A549 (cell line): Measurements from ENCODE around the gene SCIN.

Experiments used
- EP300 ChIP-seq, 2 experiments: fragments of >200 bp; sonication (Bioruptor Twin); formaldehyde crosslinking; IDR thresholded peaks; 2 replicates in 1 of 2; 3 replicates in 1 of 2; pipeline ENCODE4 v1.6.1; 2016 to 2017
- MYC ChIP-seq: IDR thresholded peaks from 2 replicates; pipeline ENCODE4 v1.6.1; 2012; ENCODE audit warnings: mild to moderate bottlenecking, inconsistent platforms, low read length, improper control_type of control experiment, borderline replicate concordance
- POLR2A ChIP-seq: IDR thresholded peaks from 2 replicates; pipeline ENCODE4 v1.6.1; 2012; ENCODE audit warnings: mild to moderate bottlenecking, low read length
- RFX5 ChIP-seq: fragments of 450-650 bp; IDR thresholded peaks from 2 replicates; pipeline ENCODE4 v1.7.1; 2014; ENCODE audit warnings: antibody characterized with exemption, mild to moderate bottlenecking, moderate library complexity
- TP53 ChIP-seq: fragments of 250-450 bp; sonication (Bioruptor Pico); IDR thresholded peaks from 2 replicates; pipeline ENCODE4 v1.5.0; 2021; ENCODE audit warnings: mild to moderate bottlenecking, moderate library complexity
- ZNF302 ChIP-seq: fragments of 250-450 bp; sonication (Bioruptor Pico); IDR thresholded peaks from 2 replicates; pipeline ENCODE4 v1.9.0; 2021; ENCODE audit warnings: inconsistent platforms, mild to moderate bottlenecking, moderate library complexity
- TF ChIP-seq, protein P1 (sequence below): fragments of 200-600 bp; sonication (generic); IDR thresholded peaks from 2 replicates; pipeline ENCODE4 v1.6.1; 2016; ENCODE audit warnings: antibody characterized with exemption, mild to moderate bottlenecking, moderate library complexity
- TF ChIP-seq, protein P2 (sequence below): fragments of >200 bp; sonication (Bioruptor Twin); formaldehyde crosslinking; IDR thresholded peaks from 3 replicates; pipeline ENCODE4 v1.5.1; 2016

DNA sequence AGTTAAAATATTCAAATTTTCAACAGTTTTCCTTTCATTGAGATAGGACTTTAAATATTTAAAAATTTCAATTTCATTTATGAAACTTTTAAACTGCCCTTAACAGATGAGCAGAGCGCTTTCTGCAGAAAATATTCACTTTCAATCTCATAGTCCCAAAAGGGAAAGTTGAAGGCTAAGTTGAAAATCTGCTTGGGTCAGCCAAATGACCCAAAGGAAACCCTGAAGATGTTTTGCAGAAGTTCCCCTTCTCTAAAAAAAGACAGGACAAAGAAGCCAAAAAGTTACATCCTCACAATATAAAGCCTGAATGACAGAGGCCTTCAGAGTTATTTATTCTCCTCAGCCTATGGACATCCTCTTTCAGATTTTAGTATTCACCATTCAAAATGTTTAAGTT lies 17.6 kb upstream of the SCIN start:
- TF ChIP-seq, protein P1, sequence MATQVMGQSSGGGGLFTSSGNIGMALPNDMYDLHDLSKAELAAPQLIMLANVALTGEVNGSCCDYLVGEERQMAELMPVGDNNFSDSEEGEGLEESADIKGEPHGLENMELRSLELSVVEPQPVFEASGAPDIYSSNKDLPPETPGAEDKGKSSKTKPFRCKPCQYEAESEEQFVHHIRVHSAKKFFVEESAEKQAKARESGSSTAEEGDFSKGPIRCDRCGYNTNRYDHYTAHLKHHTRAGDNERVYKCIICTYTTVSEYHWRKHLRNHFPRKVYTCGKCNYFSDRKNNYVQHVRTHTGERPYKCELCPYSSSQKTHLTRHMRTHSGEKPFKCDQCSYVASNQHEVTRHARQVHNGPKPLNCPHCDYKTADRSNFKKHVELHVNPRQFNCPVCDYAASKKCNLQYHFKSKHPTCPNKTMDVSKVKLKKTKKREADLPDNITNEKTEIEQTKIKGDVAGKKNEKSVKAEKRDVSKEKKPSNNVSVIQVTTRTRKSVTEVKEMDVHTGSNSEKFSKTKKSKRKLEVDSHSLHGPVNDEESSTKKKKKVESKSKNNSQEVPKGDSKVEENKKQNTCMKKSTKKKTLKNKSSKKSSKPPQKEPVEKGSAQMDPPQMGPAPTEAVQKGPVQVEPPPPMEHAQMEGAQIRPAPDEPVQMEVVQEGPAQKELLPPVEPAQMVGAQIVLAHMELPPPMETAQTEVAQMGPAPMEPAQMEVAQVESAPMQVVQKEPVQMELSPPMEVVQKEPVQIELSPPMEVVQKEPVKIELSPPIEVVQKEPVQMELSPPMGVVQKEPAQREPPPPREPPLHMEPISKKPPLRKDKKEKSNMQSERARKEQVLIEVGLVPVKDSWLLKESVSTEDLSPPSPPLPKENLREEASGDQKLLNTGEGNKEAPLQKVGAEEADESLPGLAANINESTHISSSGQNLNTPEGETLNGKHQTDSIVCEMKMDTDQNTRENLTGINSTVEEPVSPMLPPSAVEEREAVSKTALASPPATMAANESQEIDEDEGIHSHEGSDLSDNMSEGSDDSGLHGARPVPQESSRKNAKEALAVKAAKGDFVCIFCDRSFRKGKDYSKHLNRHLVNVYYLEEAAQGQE = no peak
- TF ChIP-seq, protein P2, sequence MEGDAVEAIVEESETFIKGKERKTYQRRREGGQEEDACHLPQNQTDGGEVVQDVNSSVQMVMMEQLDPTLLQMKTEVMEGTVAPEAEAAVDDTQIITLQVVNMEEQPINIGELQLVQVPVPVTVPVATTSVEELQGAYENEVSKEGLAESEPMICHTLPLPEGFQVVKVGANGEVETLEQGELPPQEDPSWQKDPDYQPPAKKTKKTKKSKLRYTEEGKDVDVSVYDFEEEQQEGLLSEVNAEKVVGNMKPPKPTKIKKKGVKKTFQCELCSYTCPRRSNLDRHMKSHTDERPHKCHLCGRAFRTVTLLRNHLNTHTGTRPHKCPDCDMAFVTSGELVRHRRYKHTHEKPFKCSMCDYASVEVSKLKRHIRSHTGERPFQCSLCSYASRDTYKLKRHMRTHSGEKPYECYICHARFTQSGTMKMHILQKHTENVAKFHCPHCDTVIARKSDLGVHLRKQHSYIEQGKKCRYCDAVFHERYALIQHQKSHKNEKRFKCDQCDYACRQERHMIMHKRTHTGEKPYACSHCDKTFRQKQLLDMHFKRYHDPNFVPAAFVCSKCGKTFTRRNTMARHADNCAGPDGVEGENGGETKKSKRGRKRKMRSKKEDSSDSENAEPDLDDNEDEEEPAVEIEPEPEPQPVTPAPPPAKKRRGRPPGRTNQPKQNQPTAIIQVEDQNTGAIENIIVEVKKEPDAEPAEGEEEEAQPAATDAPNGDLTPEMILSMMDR = no peak
- no peak for TF ChIP-seq POLR2A
- TF ChIP-seq ZNF302 (CRISPR knock-in tag) = no peak
- no peak for TF ChIP-seq RFX5
- no peak for TF ChIP-seq MYC
- TF ChIP-seq EP300 (IDR thresholded peaks at IDR 0.05) = no peak
- TF ChIP-seq TP53 (CRISPR knock-in tag) = no peak
